H9 (cell line): Measurements from ENCODE around the gene FEN1. TPM values are rescaled to one million over a fixed set of nuclear protein-coding genes. Genes with fewer than 3 reads are reported as not detected.

Experiments
- DNase-seq: peaks from one replicate; pipeline ENCODE4 v3.0.0-alpha.2; 2017
- H2AFZ ChIP-seq: one replicate; pipeline ENCODE4 v1.6.1; 2013; ENCODE audit warnings: mild to moderate bottlenecking, low read length, control low read depth, moderate library complexity
- H2AK5ac ChIP-seq: 2 replicates; pipeline ENCODE4 v1.6.1; 2013; ENCODE audit warnings: low read length, control low read depth, mixed read lengths; ENCODE audit not compliant: insufficient read length
- H2BK120ac ChIP-seq: one replicate; pipeline ENCODE4 v1.6.1; 2013; ENCODE audit warnings: low read depth, mild to moderate bottlenecking, low read length, control low read depth, inconsistent platforms; ENCODE audit not compliant: poor library complexity, severe bottlenecking
- H2BK12ac ChIP-seq: 2 replicates; pipeline ENCODE4 v1.6.1; 2013; ENCODE audit warnings: low read length, control low read depth, mixed read lengths, low read depth; ENCODE audit not compliant: insufficient read length
- H2BK15ac ChIP-seq: 2 replicates; pipeline ENCODE4 v1.6.1; 2013; ENCODE audit warnings: low read depth, low read length, control low read depth
- H2BK20ac ChIP-seq: one replicate; pipeline ENCODE4 v1.6.1; 2013; ENCODE audit warnings: low read depth, mild to moderate bottlenecking, low read length, control low read depth, inconsistent platforms; ENCODE audit not compliant: poor library complexity, severe bottlenecking
- H2BK5ac ChIP-seq: 2 replicates; pipeline ENCODE4 v1.6.1; 2013; ENCODE audit warnings: low read length, control low read depth, mixed read lengths; ENCODE audit not compliant: insufficient read length
- H3K14ac ChIP-seq: 2 replicates; pipeline ENCODE4 v1.6.1; 2013; ENCODE audit warnings: low read length, control low read depth; ENCODE audit not compliant: insufficient read depth
- H3K18ac ChIP-seq: 2 replicates; pipeline ENCODE4 v1.6.1; 2013; ENCODE audit warnings: low read depth, mild to moderate bottlenecking, mixed read lengths, low read length, control low read depth; ENCODE audit not compliant: insufficient read length
- H3K23ac ChIP-seq: 2 replicates; pipeline ENCODE4 v1.6.1; 2013; ENCODE audit warnings: low read length, control low read depth, mixed read lengths, low read depth; ENCODE audit not compliant: insufficient read length
- H3K23me2 ChIP-seq: 2 replicates; pipeline ENCODE4 v1.6.1; 2013; ENCODE audit warnings: low read depth, mild to moderate bottlenecking, mixed read lengths, low read length, control low read depth; ENCODE audit not compliant: insufficient read length, poor library complexity, severe bottlenecking
- H3K27ac ChIP-seq: 2 replicates; pipeline ENCODE4 v1.5.1; 2013; ENCODE audit warnings: low read length, control low read depth, mixed read lengths, low read depth; ENCODE audit not compliant: insufficient read length
- H3K27me3 ChIP-seq: 2 replicates; pipeline ENCODE4 v1.6.1; 2013; ENCODE audit warnings: low read length, control low read depth, inconsistent platforms; ENCODE audit not compliant: insufficient read depth
- H3K4ac ChIP-seq: 2 replicates; pipeline ENCODE4 v1.6.1; 2013; ENCODE audit warnings: low read depth, mild to moderate bottlenecking, control low read depth, inconsistent platforms, low read length, moderate library complexity
- H3K4me1 ChIP-seq: 2 replicates; pipeline ENCODE4 v1.6.1; 2013; ENCODE audit warnings: low read length, control low read depth, inconsistent platforms; ENCODE audit not compliant: insufficient read depth
- H3K4me2 ChIP-seq: 2 replicates; pipeline ENCODE4 v1.6.1; 2013; ENCODE audit warnings: low read length, control low read depth, mixed read lengths; ENCODE audit not compliant: insufficient read length, insufficient read depth
- H3K56ac ChIP-seq: 2 replicates; pipeline ENCODE4 v1.6.1; 2013; ENCODE audit warnings: low read depth, mild to moderate bottlenecking, mixed read lengths, low read length, control low read depth; ENCODE audit not compliant: insufficient read length
- H3K79me1 ChIP-seq: 2 replicates; pipeline ENCODE4 v1.6.1; 2013; ENCODE audit warnings: low read depth, mild to moderate bottlenecking, moderate library complexity, low read length, control low read depth, inconsistent platforms; ENCODE audit not compliant: insufficient read depth, poor library complexity, severe bottlenecking
- H3K79me2 ChIP-seq: 2 replicates; pipeline ENCODE4 v1.6.1; 2013; ENCODE audit warnings: low read length, control low read depth, inconsistent platforms; ENCODE audit not compliant: insufficient read depth
- H3K9ac ChIP-seq: 2 replicates; pipeline ENCODE4 v1.6.1; 2013; ENCODE audit warnings: low read length, control low read depth, mixed read lengths; ENCODE audit not compliant: insufficient read length; ENCODE audit errors: extremely low read depth
- H3K9me3 ChIP-seq: one replicate; pipeline ENCODE4 v1.6.1; 2013; ENCODE audit warnings: low read depth, low read length, inconsistent platforms; ENCODE audit not compliant: control insufficient read depth
- H3T11ph ChIP-seq: one replicate; pipeline ENCODE4 v1.6.1; 2013; ENCODE audit warnings: mild to moderate bottlenecking, low read length, control low read depth, inconsistent platforms
- H4K20me1 ChIP-seq: one replicate; pipeline ENCODE4 v1.6.1; 2013; ENCODE audit not compliant: control insufficient read depth, insufficient read length, insufficient read depth
- H4K5ac ChIP-seq: 2 replicates; pipeline ENCODE4 v1.6.1; 2013; ENCODE audit warnings: low read depth, mild to moderate bottlenecking, mixed read lengths, low read length, control low read depth; ENCODE audit not compliant: insufficient read length
- H4K8ac ChIP-seq: replicated peaks from 2 replicates; pipeline ENCODE4 v1.6.1; 2013; ENCODE audit warnings: low read length, control low read depth, mixed read lengths, low read depth; ENCODE audit not compliant: insufficient read length
- H4K91ac ChIP-seq: 2 replicates; pipeline ENCODE4 v1.6.1; 2013; ENCODE audit warnings: low read depth, mild to moderate bottlenecking, moderate library complexity, mixed read lengths, low read length, control low read depth; ENCODE audit not compliant: insufficient read length
- H3K27ac Mint-ChIP-seq, 3 experiments: 2 replicates in 2 of 3; 3 replicates in 1 of 3; pipeline ENCODE4 v1.8.0; 2020 to 2021; ENCODE audit warnings: mixed read lengths in 3 of 3, mild to moderate bottlenecking in 1 of 3, moderate library complexity in 1 of 3
- H3K27me3 Mint-ChIP-seq: 2 replicates; pipeline ENCODE4 v1.8.0; 2021; ENCODE audit warnings: low read depth, mild to moderate bottlenecking, moderate library complexity, mixed read lengths
- H3K36me3 Mint-ChIP-seq, 3 experiments: 2 replicates in 2 of 3; 3 replicates in 1 of 3; pipeline ENCODE4 v1.8.0; 2020 to 2021; ENCODE audit warnings: low read depth in 3 of 3, mixed read lengths in 3 of 3; ENCODE audit not compliant: insufficient read depth in 1 of 3
- H3K4me1 Mint-ChIP-seq, 2 experiments: 2 replicates each; pipeline ENCODE4 v1.8.0; 2020; ENCODE audit warnings: mixed read lengths in 2 of 2
- H3K4me3 Mint-ChIP-seq, 2 experiments: 2 replicates in 1 of 2; 3 replicates in 1 of 2; pipeline ENCODE4 v1.8.0; 2020 to 2021; ENCODE audit warnings: mild to moderate bottlenecking in 2 of 2, mixed read lengths in 2 of 2, moderate library complexity in 1 of 2
- H3K9me3 Mint-ChIP-seq, 2 experiments: 2 replicates in 1 of 2; 3 replicates in 1 of 2; pipeline ENCODE4 v1.8.0; 2020; ENCODE audit warnings: mild to moderate bottlenecking in 2 of 2, mixed read lengths in 2 of 2, moderate library complexity in 1 of 2
- WGBS: extraction: QIAGEN DNeasy Blood & Tissue Kit; methylation state at CpG from one replicate; pipeline ENCODE4 v1.1.7; 2013; ENCODE audit warnings: missing lambda C conversion rate, low lambda C conversion rate, mixed read lengths; ENCODE audit not compliant: insufficient read length; ENCODE audit errors: extremely low coverage; 5-methylcytosine and 5-hydroxymethylcytosine counted together
- total RNA-seq: library from RNA; stranded (reverse); gene quantifications from 2 replicates; pipeline ENCODE4 v1.2.1, GENCODE V29; 2021
- TF ChIP-seq, protein P1 (sequence below): fragments of 200-600 bp; sonication (generic); conservative IDR thresholded peaks from 3 replicates; pipeline ENCODE4 v1.8.0; 2021; ENCODE audit warnings: antibody characterized with exemption, mild to moderate bottlenecking

FEN1 gene
- total RNA-seq, 1 experiment from 2014 or later, result 114 TPM

- Histone ChIP-seq H3T11ph (no peak overlapping the region), H2BK120ac (no peak overlapping the region), H3K4ac (no peak overlapping the region), H3K18ac (no peak overlapping the region), H2BK12ac (no peak overlapping the region), H3K79me1 (no peaks in the 10 kb centered on the region), H4K5ac (no peak overlapping the region), H3K9ac (no peak overlapping the region), H2BK5ac (no peak overlapping the region), H3K79me2 (no peaks in the 10 kb centered on the region), H3K23me2 (no peaks in the 10 kb centered on the region), H3K27me3 (no peaks in the 10 kb centered on the region), H3K23ac (no peak overlapping the region), H2AFZ (no peak overlapping the region), H2BK15ac (no peak overlapping the region), H3K14ac (no peak overlapping the region), H3K4me1 (no peaks in the 10 kb centered on the region), H2BK20ac (no peak overlapping the region), H3K9me3 (no peaks in the 10 kb centered on the region), H4K20me1 (no peaks in the 10 kb centered on the region), H3K56ac (no peak overlapping the region), H3K4me2 (no peak overlapping the region), H4K91ac (no peak overlapping the region), H2AK5ac (no peak overlapping the region), H3K27ac (no peak overlapping the region), H4K8ac (no peak overlapping the region)
- TF ChIP-seq, protein P1, sequence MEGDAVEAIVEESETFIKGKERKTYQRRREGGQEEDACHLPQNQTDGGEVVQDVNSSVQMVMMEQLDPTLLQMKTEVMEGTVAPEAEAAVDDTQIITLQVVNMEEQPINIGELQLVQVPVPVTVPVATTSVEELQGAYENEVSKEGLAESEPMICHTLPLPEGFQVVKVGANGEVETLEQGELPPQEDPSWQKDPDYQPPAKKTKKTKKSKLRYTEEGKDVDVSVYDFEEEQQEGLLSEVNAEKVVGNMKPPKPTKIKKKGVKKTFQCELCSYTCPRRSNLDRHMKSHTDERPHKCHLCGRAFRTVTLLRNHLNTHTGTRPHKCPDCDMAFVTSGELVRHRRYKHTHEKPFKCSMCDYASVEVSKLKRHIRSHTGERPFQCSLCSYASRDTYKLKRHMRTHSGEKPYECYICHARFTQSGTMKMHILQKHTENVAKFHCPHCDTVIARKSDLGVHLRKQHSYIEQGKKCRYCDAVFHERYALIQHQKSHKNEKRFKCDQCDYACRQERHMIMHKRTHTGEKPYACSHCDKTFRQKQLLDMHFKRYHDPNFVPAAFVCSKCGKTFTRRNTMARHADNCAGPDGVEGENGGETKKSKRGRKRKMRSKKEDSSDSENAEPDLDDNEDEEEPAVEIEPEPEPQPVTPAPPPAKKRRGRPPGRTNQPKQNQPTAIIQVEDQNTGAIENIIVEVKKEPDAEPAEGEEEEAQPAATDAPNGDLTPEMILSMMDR, result no peak
- no peak overlapping the region for H3K4me3 Mint-ChIP-seq
- H3K4me1 Mint-ChIP-seq, result peaks cover 17 to 26% of the 10 kb centered on the region in 2 experiments
- WGBS, result no CpG with 5 or more reads among the region's 7 CpGs
- peak overlapping the region in 1 of 3 experiments; percentile 16; a peak in 1 of 7 replicates for H3K27ac Mint-ChIP-seq
- H3K27me3 Mint-ChIP-seq, result no peaks in the 10 kb centered on the region; the same call in 1 of the 2 replicates
- H3K9me3 Mint-ChIP-seq, result peaks cover 0 to 2% of the 10 kb centered on the region in 2 experiments; a peak in 1 of 5 replicates
- peak; percentile 75 for DNase-seq
- no peaks in the 10 kb centered on the region; a peak in 1 of 7 replicates for H3K36me3 Mint-ChIP-seq
Observed at GRCh38 chr11:61771985-61772455, 20.7 kb upstream of the FEN1 start.
